AG04449 (cell line): ENCODE measurements around the gene SRPRB.
"Not testable (repeated sequence)": the region's sequence is repeated elsewhere in the genome, so short reads cannot be mapped to it uniquely, and the experiment has no call there.

Experiments
- CTCF ChIA-PET: fragments of 350-600 bp; formaldehyde crosslinking; extraction: SDS; loops from one replicate; lab custom pipeline; 2021; ENCODE audit warnings: antibody characterized with exemption; lab: Yijun Ruan, JAX
- POLR2A ChIA-PET: fragments of 400-600, 350-600 bp; formaldehyde crosslinking; extraction: SDS; loops from one replicate; lab custom pipeline; 2020; ENCODE audit warnings: antibody characterized with exemption, inconsistent platforms; lab: Yijun Ruan, JAX
- DNase-seq: peaks from one replicate; pipeline ENCODE4 v3.0.0-alpha.2; 2010; ENCODE audit warnings: low read depth, low spot score
- H3K4me3 ChIP-seq: 2 replicates; pipeline ENCODE4 v1.5.1; 2011; ENCODE audit warnings: low read depth, mild to moderate bottlenecking, control low read depth, low read length
- CTCF ChIP-seq: IDR thresholded peaks from one replicate; pipeline ENCODE4 v1.5.1; 2011; ENCODE audit warnings: mild to moderate bottlenecking, moderate library complexity, low read length, control low read depth, inconsistent platforms; ENCODE audit not compliant: insufficient read depth; ENCODE audit errors: missing control alignments

The SRPRB gene

GRCh38 chr3:133776794-133777438 lies 28.7 kb upstream of the SRPRB start:
- TF ChIP-seq CTCF = no peak
- ChIA-PET POLR2A (no interaction called here), CTCF (no interaction called here)
- no peak overlapping the region for H3K4me3 ChIP-seq
- no peak for DNase-seq

GRCh38 chr3:133777807-133778568 lies 27.6 kb upstream of the SRPRB start:
- POLR2A ChIA-PET = no interaction called here
- TF ChIP-seq CTCF = no peak
- CTCF ChIA-PET = no interaction called here
- no peak overlapping the region for H3K4me3 ChIP-seq
- DNase-seq = no peak

GRCh38 chr3:133779626-133780203 lies 25.9 kb upstream of the SRPRB start:
- DNase-seq = no peak
- ChIA-PET CTCF (no interaction called here), POLR2A (no interaction called here)
- no peak for TF ChIP-seq CTCF
- no peak overlapping the region for H3K4me3 ChIP-seq

- DNase-seq = not testable (repeated sequence)
Measured at GRCh38 chr3:133780756-133781155, 24.9 kb upstream of the SRPRB start.

GRCh38 chr3:133781570-133781969 lies 24.0 kb upstream of the SRPRB start:
- CTCF ChIA-PET = no interaction called here
- no peak for DNase-seq
- H3K4me3 ChIP-seq = no peak overlapping the region
- POLR2A ChIA-PET = no interaction called here
- no peak for TF ChIP-seq CTCF

More at GRCh38 chr3:133780756-133781155, 24.9 kb upstream of the SRPRB start:
- CTCF ChIA-PET, H3K4me3 ChIP-seq, POLR2A ChIA-PET: not testable (repeated sequence)

- ChIA-PET CTCF (no interaction called here), POLR2A (no interaction called here)
- no peak for DNase-seq
- H3K4me3 ChIP-seq = no peak overlapping the region
- TF ChIP-seq CTCF = no peak
Measured at GRCh38 chr3:133782454-133782853, 23.2 kb upstream of the SRPRB start.
